Measurements from ENCODE around the gene TTC19.

- no peak for TF ChIP-seq CTCF (IDR thresholded peaks at IDR 0.05 in 4 of 5, conservative IDR thresholded peaks at IDR 0.05 in 1 of 5)
- no peak for TF ChIP-seq POLR2A (IDR thresholded peaks at IDR 0.05)
Measured at GRCh38 chr17:16005636-16006035, 6.0 kb downstream of the TTC19 start.

All from gastrocnemius medialis (tissue), 4 donors.